Activated T-helper 1 cell treated with Interleukin-2 at 50 U/mL for 16 hours (primary cell): ENCODE data around the gene APH1B.

Source experiments
- DNase-seq: peaks from one replicate; pipeline ENCODE4 v3.0.0-alpha.2; 2020; ENCODE audit warnings: low read depth

APH1B gene

DNA sequence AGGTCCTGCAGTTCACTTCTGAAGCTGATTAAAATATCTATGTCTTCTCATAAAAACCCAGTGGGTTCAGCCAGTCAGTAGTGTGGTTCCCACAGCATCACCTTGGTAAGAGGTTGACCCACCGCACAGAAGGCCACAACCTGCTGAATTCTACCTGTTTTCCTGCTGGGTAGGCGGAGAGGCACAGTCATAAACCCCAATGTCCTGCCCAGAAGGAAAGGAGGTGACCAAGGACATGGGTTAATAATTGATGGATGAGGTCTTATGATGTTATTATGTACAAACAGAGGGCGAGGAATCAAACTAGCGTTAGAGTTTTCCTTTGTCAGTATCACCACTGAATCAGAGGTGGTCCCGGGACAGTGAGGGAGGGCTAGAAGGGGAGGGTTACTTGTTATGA lies 76.5 kb downstream of the APH1B start:
- no peak for DNase-seq

DNA sequence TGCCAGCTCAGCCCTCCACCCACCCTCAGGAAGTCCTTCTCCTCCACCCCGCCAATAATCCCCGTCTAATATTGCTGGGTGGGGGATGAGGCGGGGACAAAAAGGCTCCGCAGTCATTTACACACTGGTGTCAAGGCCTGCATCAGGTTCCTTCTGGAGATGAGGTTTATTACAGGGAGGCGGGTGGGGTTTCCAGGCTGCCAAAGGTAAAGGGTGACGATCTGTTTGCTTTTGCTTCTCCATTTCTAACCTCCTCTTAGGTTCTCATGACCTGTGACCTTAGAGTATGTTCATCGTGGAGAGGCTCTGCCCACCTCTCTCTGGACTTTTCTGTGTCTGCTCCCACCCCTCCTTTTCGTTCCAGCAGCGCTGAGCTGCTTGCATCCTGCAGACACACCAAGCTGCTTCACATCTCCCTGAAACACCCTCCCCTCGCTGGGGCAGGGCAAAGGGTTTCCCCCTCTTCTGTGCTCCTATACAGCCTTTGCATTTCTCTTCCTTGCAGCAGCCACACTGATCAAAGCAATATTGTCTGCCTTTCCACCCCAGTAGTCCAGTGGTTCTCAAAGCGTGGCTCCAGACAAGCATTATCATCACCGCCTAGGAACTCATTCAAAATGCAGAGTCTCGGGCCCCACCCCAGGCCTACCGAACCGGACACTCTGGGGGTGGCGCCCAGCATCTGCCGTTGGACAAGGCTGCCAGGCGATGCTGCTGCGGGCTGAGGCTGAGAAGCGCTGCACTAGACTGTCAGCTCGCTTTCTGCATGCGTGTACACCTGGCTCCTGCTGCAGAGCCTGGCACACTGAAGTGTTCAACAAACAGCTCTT lies 77.6 kb downstream of the APH1B start:
- DNase-seq, result no peak

DNA sequence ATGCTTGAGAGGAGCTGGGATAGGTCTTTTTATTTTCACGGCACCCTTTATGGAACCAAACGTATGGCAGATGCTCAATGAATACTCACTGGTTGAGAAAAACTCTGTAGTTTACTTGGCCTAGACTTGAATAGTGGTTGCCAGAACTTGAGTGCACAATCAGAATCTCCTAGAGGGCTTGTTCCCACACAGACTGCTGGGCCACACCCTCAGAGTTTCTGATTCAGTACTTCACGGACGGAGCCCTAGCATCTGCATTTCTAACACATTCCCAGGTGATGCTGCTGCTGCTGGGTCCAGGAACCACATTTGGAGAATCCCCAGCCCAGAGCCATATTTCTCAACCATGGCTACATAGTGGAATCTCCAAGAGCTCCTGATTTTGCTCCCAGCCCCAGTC lies 79.7 kb downstream of the APH1B start:
- DNase-seq, result no peak

DNA sequence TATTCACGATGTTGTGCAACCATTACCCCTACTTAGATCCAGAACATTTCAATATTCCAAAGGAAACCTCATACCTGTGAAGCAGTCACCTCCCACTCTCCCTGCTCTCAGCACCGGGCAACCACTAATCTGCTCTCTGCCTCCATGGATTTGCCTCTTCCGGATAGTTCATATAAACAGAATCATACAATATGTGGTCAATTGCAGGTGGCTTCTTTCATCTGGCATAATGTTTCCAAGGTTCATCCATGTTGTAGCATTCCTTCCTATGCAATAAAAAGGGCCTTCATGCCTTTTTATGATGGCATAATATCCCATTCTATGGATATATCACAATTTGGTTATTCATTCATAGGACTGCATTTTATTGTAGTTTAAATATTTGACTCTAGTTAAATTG lies 80.3 kb downstream of the APH1B start:
- DNase-seq, result no peak

- DNase-seq, result no peak
These were observed 81.0 kb downstream of the APH1B start for GRCh38 chr15:63358241-63359029.
